ENCODE measurements around the gene AFF4. TPM values are rescaled to one million over a fixed set of nuclear protein-coding genes. Genes with fewer than 3 reads are reported as not detected.

The AFF4 gene
- total RNA-seq, 4 donors from 2014 or later: 66.1 to 122 (median 85.1) TPM

GRCh38 chr5:132853790-132854189, 109.6 kb downstream of the AFF4 start:
- intact Hi-C loops (cut with DNase I; ENCODE audit: low total_unique reads): no loop called here
- 11 to 15% methylated on average over 1 of the region's 1 CpG for WGBS, 2 donors (ENCODE audit: low coverage in 1 of 2)
- H3K27ac ChIP-seq: no peak overlapping the region

GRCh38 chr5:132853323-132853722, 110.1 kb downstream of the AFF4 start:
- in situ Hi-C loops (cut with MboI; ENCODE audit: low pct_ligation_motif_present in 1 of 4, low pct_unique_long_range_greater_than_20kb in 1 of 4, low sequenced_read_pairs in 3 of 4): no loop called here
- H3K27ac ChIP-seq: no peak overlapping the region
- intact Hi-C loops (cut with DNase I; ENCODE audit: low total_unique reads): no loop called here
- no peaks in the 10 kb centered on the region for H3K4me1 ChIP-seq
- H3K36me3 ChIP-seq: no peaks in the 10 kb centered on the region
- no peak for DNase-seq
- 84 to 92% methylated on average over 3 of the region's 3 CpGs for WGBS, 2 donors (ENCODE audit: low coverage in 1 of 2)
- H3K9me3 ChIP-seq: no peaks in the 10 kb centered on the region
- H3K27me3 ChIP-seq: no peaks in the 10 kb centered on the region
- TF ChIP-seq POLR2AphosphoS5 (IDR thresholded peaks at IDR 0.05) (no peak), POLR2A (IDR thresholded peaks at IDR 0.05) (no peak), CTCF (IDR thresholded peaks at IDR 0.05) (no peak), EP300 (IDR thresholded peaks at IDR 0.05; ENCODE audit: low read depth) (no peak)
- H3K4me3 ChIP-seq: no peak overlapping the region

More at GRCh38 chr5:132853790-132854189, 109.6 kb downstream of the AFF4 start:
- no peak for DNase-seq
- in situ Hi-C loops (cut with MboI; ENCODE audit: low pct_ligation_motif_present in 1 of 4, low pct_unique_long_range_greater_than_20kb in 1 of 4, low sequenced_read_pairs in 3 of 4): no loop called here
- TF ChIP-seq POLR2AphosphoS5 (IDR thresholded peaks at IDR 0.05): no peak
- H3K4me3 ChIP-seq: no peak overlapping the region
- H3K9me3 ChIP-seq: no peaks in the 10 kb centered on the region
- no peaks in the 10 kb centered on the region for H3K27me3 ChIP-seq
- no peaks in the 10 kb centered on the region for H3K4me1 ChIP-seq
- H3K36me3 ChIP-seq: no peaks in the 10 kb centered on the region

- in situ Hi-C loops (cut with MboI; ENCODE audit: low pct_ligation_motif_present in 1 of 4, low pct_unique_long_range_greater_than_20kb in 1 of 4, low sequenced_read_pairs in 3 of 4): no loop called here
- TF ChIP-seq POLR2A (IDR thresholded peaks at IDR 0.05): no peak
- no peak for TF ChIP-seq POLR2AphosphoS5 (IDR thresholded peaks at IDR 0.05)
- TF ChIP-seq CTCF (IDR thresholded peaks at IDR 0.05): no peak
- no peak for TF ChIP-seq EP300 (IDR thresholded peaks at IDR 0.05; ENCODE audit: low read depth)
- H3K27me3 ChIP-seq: no peaks in the 10 kb centered on the region
- H3K4me1 ChIP-seq: no peaks in the 10 kb centered on the region
- DNase-seq: no peak
- intact Hi-C loops (cut with DNase I; ENCODE audit: low total_unique reads): no loop called here
- H3K27ac ChIP-seq: no peak overlapping the region
- no peak overlapping the region for H3K4me3 ChIP-seq
- WGBS, 2 donors (ENCODE audit: low coverage in 1 of 2): 79 to 86% methylated on average over 2 of the region's 2 CpGs
- no peaks in the 10 kb centered on the region for H3K9me3 ChIP-seq
- H3K36me3 ChIP-seq: no peaks in the 10 kb centered on the region
These were observed 113.4 kb downstream of the AFF4 start for GRCh38 chr5:132850066-132850465.

GRCh38 chr5:132849347-132849746, 114.1 kb downstream of the AFF4 start:
- H3K4me1 ChIP-seq: no peaks in the 10 kb centered on the region
- WGBS, 2 donors (ENCODE audit: low coverage in 1 of 2): 22 to 48% methylated on average over 1 of the region's 1 CpG
- in situ Hi-C loops (cut with MboI; ENCODE audit: low pct_ligation_motif_present in 1 of 4, low pct_unique_long_range_greater_than_20kb in 1 of 4, low sequenced_read_pairs in 3 of 4) (loop anchor here in 1 of 4 donors (25.0 kb wide), 1 partner anchor 462 kb away; no protein-coding TSS in a partner anchor), intact Hi-C loops (cut with DNase I; ENCODE audit: low total_unique reads) (no loop called here)
- no peaks in the 10 kb centered on the region for H3K36me3 ChIP-seq
- no peaks in the 10 kb centered on the region for H3K27me3 ChIP-seq
- TF ChIP-seq POLR2AphosphoS5 (IDR thresholded peaks at IDR 0.05) (no peak), POLR2A (IDR thresholded peaks at IDR 0.05) (no peak), EP300 (IDR thresholded peaks at IDR 0.05; ENCODE audit: low read depth) (no peak), CTCF (IDR thresholded peaks at IDR 0.05) (no peak)
- H3K4me3 ChIP-seq: no peak overlapping the region
- no peak for DNase-seq
- no peak overlapping the region for H3K27ac ChIP-seq
- H3K9me3 ChIP-seq: no peaks in the 10 kb centered on the region

GRCh38 chr5:132848270-132848669, 115.2 kb downstream of the AFF4 start:
- H3K36me3 ChIP-seq: no peaks in the 10 kb centered on the region
- no peak for DNase-seq
- no peak overlapping the region for H3K4me3 ChIP-seq
- in situ Hi-C loops (cut with MboI; ENCODE audit: low pct_ligation_motif_present in 1 of 4, low pct_unique_long_range_greater_than_20kb in 1 of 4, low sequenced_read_pairs in 3 of 4): loop anchor here in 1 of 4 donors (25.0 kb wide), 1 partner anchor 461 kb away; no protein-coding TSS in a partner anchor
- no peaks in the 10 kb centered on the region for H3K4me1 ChIP-seq
- intact Hi-C loops (cut with DNase I; ENCODE audit: low total_unique reads): no loop called here
- no peaks in the 10 kb centered on the region for H3K27me3 ChIP-seq
- no peak for TF ChIP-seq POLR2AphosphoS5 (IDR thresholded peaks at IDR 0.05)
- no peak for TF ChIP-seq POLR2A (IDR thresholded peaks at IDR 0.05)
- no peak for TF ChIP-seq CTCF (IDR thresholded peaks at IDR 0.05)
- no peak for TF ChIP-seq EP300 (IDR thresholded peaks at IDR 0.05; ENCODE audit: low read depth)
- no peaks in the 10 kb centered on the region for H3K9me3 ChIP-seq
- WGBS, 2 donors (ENCODE audit: low coverage in 1 of 2): 95 to 100% methylated on average over 4 to 8 of the region's 8 CpGs
- H3K27ac ChIP-seq: no peak overlapping the region

All from transverse colon (tissue), 4 donors.